T-helper 1 cell treated with Interleukin-12 subunit alpha and Interleukin-12 subunit beta and Interleukin-4 antibody, amounts not matched to agents 30 μg/mL and 1 μg/mL, for 36 hours (primary cell): Measurements from ENCODE around the gene AMDHD2.
A peak's percentile ranks its signal among the peaks of the same experiment; 100 is the strongest.

ENCODE experiments used
- H3K27ac Mint-ChIP-seq: one replicate; pipeline ENCODE4 v1.8.0; 2021; ENCODE audit warnings: mild to moderate bottlenecking, mixed read lengths
- H3K27me3 Mint-ChIP-seq: one replicate; pipeline ENCODE4 v1.8.0; 2021; ENCODE audit warnings: low read depth, mixed read lengths
- H3K36me3 Mint-ChIP-seq: one replicate; pipeline ENCODE4 v1.8.0; 2021; ENCODE audit warnings: low read depth, mixed read lengths
- H3K4me1 Mint-ChIP-seq: one replicate; pipeline ENCODE4 v1.8.0; 2021; ENCODE audit warnings: low read depth, mixed read lengths
- H3K4me3 Mint-ChIP-seq: one replicate; pipeline ENCODE4 v1.8.0; 2021; ENCODE audit warnings: mild to moderate bottlenecking, moderate library complexity, mixed read lengths
- H3K9me3 Mint-ChIP-seq: one replicate; pipeline ENCODE4 v1.8.0; 2021; ENCODE audit warnings: mixed read lengths

Gene AMDHD2

GRCh38 chr16:2520097-2520783 lies at the start of gene AMDHD2:
AMDHD2 (plus strand) TSS chr16:2520371; CDS start chr16:2520459, 88 bp downstream.
- Mint-ChIP-seq H3K4me1 (peaks cover 41% of the 10 kb centered on the region), H3K9me3 (no peaks in the 10 kb centered on the region)

DNA sequence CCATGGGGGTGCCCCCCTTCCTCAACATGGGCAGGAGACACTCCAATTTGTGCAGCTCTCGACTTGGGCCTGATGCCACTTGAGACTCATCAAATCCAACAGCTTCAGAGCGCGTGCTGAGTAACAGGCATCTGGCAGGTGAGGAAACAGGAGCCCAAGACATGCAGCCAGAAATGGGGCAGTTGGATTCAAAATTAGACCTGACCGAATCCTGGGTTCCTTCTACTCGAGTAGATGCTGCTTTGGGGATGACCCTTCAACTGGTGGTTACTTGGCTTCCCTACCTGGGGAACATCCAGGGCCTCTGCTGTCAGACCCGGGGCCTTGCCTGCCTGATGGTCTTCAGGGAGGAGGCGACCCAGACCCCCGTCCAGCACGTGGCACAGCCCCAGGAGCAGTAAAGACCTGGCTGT lies 49.6 kb upstream of the AMDHD2 start:
- H3K4me3 Mint-ChIP-seq, result no peak overlapping the region
- H3K4me1 Mint-ChIP-seq, result peaks cover 5% of the 10 kb centered on the region
- no peak overlapping the region for H3K27ac Mint-ChIP-seq
- no peaks in the 10 kb centered on the region for H3K36me3 Mint-ChIP-seq
- no peaks in the 10 kb centered on the region for H3K9me3 Mint-ChIP-seq
- peaks cover 32% of the 10 kb centered on the region for H3K27me3 Mint-ChIP-seq

More at GRCh38 chr16:2520097-2520783, at the start of gene AMDHD2:
- no peaks in the 10 kb centered on the region for H3K27me3 Mint-ChIP-seq
- peak within 1 kb of the TSS; percentile 85 for H3K4me3 Mint-ChIP-seq
- H3K27ac Mint-ChIP-seq, result peak within 1 kb of the TSS; percentile 92
- peaks cover 23% of the 10 kb centered on the region for H3K36me3 Mint-ChIP-seq

DNA sequence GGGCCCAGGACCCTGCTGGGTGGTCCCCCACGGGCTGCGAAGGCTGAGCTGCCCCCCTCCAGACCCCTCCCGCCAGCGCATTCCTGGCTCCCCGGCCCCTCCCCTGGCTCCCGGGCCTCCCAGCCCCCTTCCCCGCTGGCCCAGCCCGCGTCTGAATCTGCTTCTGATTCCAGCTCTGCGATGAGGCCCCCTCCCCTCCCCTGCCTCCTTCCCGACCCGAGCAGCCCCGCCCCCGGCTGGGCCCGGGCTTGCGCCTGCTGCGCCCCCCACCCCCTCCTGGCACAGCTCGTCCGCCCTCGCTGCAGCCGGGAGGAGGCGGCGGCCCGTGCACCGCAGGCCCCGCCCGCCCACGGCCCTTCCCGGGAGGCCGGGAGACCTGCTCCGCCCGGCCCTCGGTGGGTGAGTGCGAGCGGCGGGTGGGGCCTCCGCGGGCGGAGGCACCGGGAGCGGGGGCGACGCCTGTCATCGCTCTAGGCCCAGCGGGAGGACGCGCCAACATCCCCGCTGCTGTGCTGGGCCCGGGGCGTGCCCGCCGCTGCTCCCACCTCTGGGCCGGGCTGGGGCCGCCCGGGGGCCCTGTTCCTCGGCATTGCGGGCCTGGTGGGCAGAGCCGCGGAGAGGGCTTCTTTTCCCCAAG lies 49.0 kb upstream of the AMDHD2 start, which contains the start of gene NTN3:
NTN3 (plus strand) TSS at position 282 of the 637 bp plus-strand sequence. CDS start 405 bp downstream, outside the sequence.
- H3K9me3 Mint-ChIP-seq, result no peaks in the 10 kb centered on the region
- H3K27ac Mint-ChIP-seq, result no peak within 1 kb of the TSS
- H3K36me3 Mint-ChIP-seq, result no peaks in the 10 kb centered on the region
- H3K27me3 Mint-ChIP-seq, result peaks cover 35% of the 10 kb centered on the region
- no peak within 1 kb of the TSS for H3K4me3 Mint-ChIP-seq
- H3K4me1 Mint-ChIP-seq, result peaks cover 7% of the 10 kb centered on the region

DNA sequence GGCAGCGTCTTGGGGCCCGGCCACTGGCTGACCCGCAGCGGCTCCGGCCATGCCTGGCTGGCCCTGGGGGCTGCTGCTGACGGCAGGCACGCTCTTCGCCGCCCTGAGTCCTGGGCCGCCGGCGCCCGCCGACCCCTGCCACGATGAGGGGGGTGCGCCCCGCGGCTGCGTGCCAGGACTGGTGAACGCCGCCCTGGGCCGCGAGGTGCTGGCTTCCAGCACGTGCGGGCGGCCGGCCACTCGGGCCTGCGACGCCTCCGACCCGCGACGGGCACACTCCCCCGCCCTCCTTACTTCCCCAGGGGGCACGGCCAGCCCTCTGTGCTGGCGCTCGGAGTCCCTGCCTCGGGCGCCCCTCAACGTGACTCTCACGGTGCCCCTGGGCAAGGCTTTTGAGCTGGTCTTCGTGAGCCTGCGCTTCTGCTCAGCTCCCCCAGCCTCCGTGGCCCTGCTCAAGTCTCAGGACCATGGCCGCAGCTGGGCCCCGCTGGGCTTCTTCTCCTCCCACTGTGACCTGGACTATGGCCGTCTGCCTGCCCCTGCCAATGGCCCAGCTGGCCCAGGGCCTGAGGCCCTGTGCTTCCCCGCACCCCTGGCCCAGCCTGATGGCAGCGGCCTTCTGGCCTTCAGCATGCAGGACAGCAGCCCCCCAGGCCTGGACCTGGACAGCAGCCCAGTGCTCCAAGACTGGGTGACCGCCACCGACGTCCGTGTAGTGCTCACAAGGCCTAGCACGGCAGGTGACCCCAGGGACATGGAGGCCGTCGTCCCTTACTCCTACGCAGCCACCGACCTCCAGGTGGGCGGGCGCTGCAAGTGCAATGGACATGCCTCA lies 48.3 kb upstream of the AMDHD2 start:
- Mint-ChIP-seq H3K27me3 (peaks cover 42% of the 10 kb centered on the region), H3K36me3 (no peaks in the 10 kb centered on the region), H3K4me1 (peaks cover 10% of the 10 kb centered on the region), H3K27ac (no peak overlapping the region), H3K9me3 (no peaks in the 10 kb centered on the region), H3K4me3 (no peak overlapping the region)

GRCh38 chr16:2472488-2472864 lies 47.7 kb upstream of the AMDHD2 start:
- H3K4me3 Mint-ChIP-seq, result no peak overlapping the region
- peaks cover 41% of the 10 kb centered on the region for H3K27me3 Mint-ChIP-seq
- H3K27ac Mint-ChIP-seq, result no peak overlapping the region

GRCh38 chr16:2472885-2473445 lies 47.2 kb upstream of the AMDHD2 start:
- H3K27me3 Mint-ChIP-seq, result peaks cover 41% of the 10 kb centered on the region
- no peak overlapping the region for H3K27ac Mint-ChIP-seq
- peaks cover 13% of the 10 kb centered on the region for H3K4me1 Mint-ChIP-seq
- no peaks in the 10 kb centered on the region for H3K9me3 Mint-ChIP-seq
- H3K36me3 Mint-ChIP-seq, result no peaks in the 10 kb centered on the region
- peak overlapping the region; percentile 59 for H3K4me3 Mint-ChIP-seq

More at GRCh38 chr16:2472488-2472864, 47.7 kb upstream of the AMDHD2 start:
- H3K9me3 Mint-ChIP-seq, result no peaks in the 10 kb centered on the region
- H3K36me3 Mint-ChIP-seq, result no peaks in the 10 kb centered on the region
- H3K4me1 Mint-ChIP-seq, result peaks cover 13% of the 10 kb centered on the region

GRCh38 chr16:2473446-2473926 lies 46.7 kb upstream of the AMDHD2 start:
- peaks cover 13% of the 10 kb centered on the region for H3K4me1 Mint-ChIP-seq
- no peaks in the 10 kb centered on the region for H3K36me3 Mint-ChIP-seq
- H3K4me3 Mint-ChIP-seq, result peak overlapping the region; percentile 59
- H3K9me3 Mint-ChIP-seq, result no peaks in the 10 kb centered on the region
- H3K27ac Mint-ChIP-seq, result no peak overlapping the region
- H3K27me3 Mint-ChIP-seq, result peaks cover 36% of the 10 kb centered on the region

GRCh38 chr16:2473999-2474876 lies 45.9 kb upstream of the AMDHD2 start:
- peaks cover 13% of the 10 kb centered on the region for H3K4me1 Mint-ChIP-seq
- peaks cover 34% of the 10 kb centered on the region for H3K27me3 Mint-ChIP-seq
- H3K36me3 Mint-ChIP-seq, result no peaks in the 10 kb centered on the region
- H3K4me3 Mint-ChIP-seq, result peak overlapping the region; percentile 68
- no peaks in the 10 kb centered on the region for H3K9me3 Mint-ChIP-seq
- no peak overlapping the region for H3K27ac Mint-ChIP-seq

- Mint-ChIP-seq H3K4me1 (peaks cover 13% of the 10 kb centered on the region), H3K36me3 (no peaks in the 10 kb centered on the region), H3K27ac (no peak within 1 kb of the TSS)
Observed at GRCh38 chr16:2474877-2475412, 45.2 kb upstream of the AMDHD2 start, which contains the start of gene TBC1D24. TBC1D24 (plus strand) TSS chr16:2475127; CDS start chr16:2496149, 21,022 bp downstream.

GRCh38 chr16:2475413-2476344 lies 44.5 kb upstream of the AMDHD2 start:
- Mint-ChIP-seq H3K9me3 (no peaks in the 10 kb centered on the region), H3K27ac (no peak overlapping the region), H3K36me3 (no peaks in the 10 kb centered on the region), H3K4me3 (peak overlapping the region; percentile 57), H3K27me3 (peaks cover 21% of the 10 kb centered on the region), H3K4me1 (peaks cover 13% of the 10 kb centered on the region)

More at GRCh38 chr16:2474877-2475412, 45.2 kb upstream of the AMDHD2 start, which contains the start of gene TBC1D24:
- no peaks in the 10 kb centered on the region for H3K9me3 Mint-ChIP-seq
- peaks cover 28% of the 10 kb centered on the region for H3K27me3 Mint-ChIP-seq
- peak within 1 kb of the TSS; percentile 68 for H3K4me3 Mint-ChIP-seq

DNA sequence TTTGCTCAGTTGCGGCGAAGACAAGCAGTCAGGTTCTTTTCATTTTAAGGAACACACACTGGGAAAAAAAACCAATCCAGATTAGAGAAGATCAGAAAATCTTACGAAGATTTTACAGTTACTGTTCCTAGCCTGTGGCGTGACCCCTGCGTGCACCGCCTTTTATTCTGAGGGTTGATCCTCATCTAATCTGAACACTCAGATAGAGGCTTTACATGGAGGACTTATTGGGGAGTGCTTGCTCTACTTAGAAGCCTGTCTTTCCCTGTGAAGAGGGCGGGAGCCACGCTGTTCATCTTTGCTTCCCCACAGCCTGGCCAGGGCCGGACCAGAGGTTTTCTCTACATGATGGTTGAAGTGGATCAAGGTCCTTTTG lies 43.8 kb upstream of the AMDHD2 start:
- H3K9me3 Mint-ChIP-seq, result no peaks in the 10 kb centered on the region
- H3K4me1 Mint-ChIP-seq, result peaks cover 13% of the 10 kb centered on the region
- peaks cover 21% of the 10 kb centered on the region for H3K27me3 Mint-ChIP-seq
- no peak overlapping the region for H3K27ac Mint-ChIP-seq
- no peaks in the 10 kb centered on the region for H3K36me3 Mint-ChIP-seq
- H3K4me3 Mint-ChIP-seq, result peak overlapping the region; percentile 57

DNA sequence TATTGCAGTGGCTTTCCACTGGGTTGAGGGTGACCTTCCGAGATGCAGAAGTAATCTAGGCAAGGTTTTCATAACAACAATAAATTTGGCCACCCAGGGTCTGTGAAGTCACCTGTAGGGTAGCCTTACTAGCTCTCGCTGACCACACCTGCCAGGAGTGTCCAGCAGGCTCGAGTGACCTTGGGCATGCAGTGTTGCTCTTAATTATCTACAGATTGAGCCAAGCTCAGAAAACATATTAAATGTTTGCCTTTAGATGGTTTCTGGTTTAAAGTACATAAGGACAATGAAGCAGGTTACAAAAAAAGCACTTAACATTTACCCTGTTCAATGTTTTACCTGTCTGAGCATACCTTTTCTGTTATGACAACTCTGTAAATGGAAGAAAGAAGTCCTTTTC lies 43.4 kb upstream of the AMDHD2 start:
- no peaks in the 10 kb centered on the region for H3K36me3 Mint-ChIP-seq
- H3K27me3 Mint-ChIP-seq, result peaks cover 21% of the 10 kb centered on the region
- peaks cover 13% of the 10 kb centered on the region for H3K4me1 Mint-ChIP-seq
- H3K9me3 Mint-ChIP-seq, result no peaks in the 10 kb centered on the region
- H3K27ac Mint-ChIP-seq, result no peak overlapping the region
- H3K4me3 Mint-ChIP-seq, result peak overlapping the region; percentile 57
